HepG2 (cell line): ENCODE results near the gene CIDEA. TPM values are rescaled to one million over a fixed set of nuclear protein-coding genes. Genes with fewer than 3 reads are reported as not detected.
A peak's percentile ranks its signal among the peaks of the same experiment; 100 is the strongest.

ENCODE experiments used
- ATAC-seq: fragments of 200-7000 bp; cut with Tn5 transposase; 3 replicates; pipeline ENCODE4 v1.9.1; 2020; ENCODE audit warnings: mild to moderate bottlenecking, moderate library complexity
- BruUV-seq: library from RNA; stranded (reverse); fragments of 400-500 nt; replicated peaks from 2 replicates; lab custom pipeline; 2021; lab: Mats Ljungman, UMichigan
- CTCF ChIA-PET: fragments of 300-600 bp; formaldehyde crosslinking; extraction: SDS; loops from one replicate; lab custom pipeline; 2021; ENCODE audit warnings: low total read pairs, inconsistent platforms, low intra/inter-chr PET ratio; lab: Yijun Ruan, JAX
- POLR2A ChIA-PET: fragments of 350-600 bp; sonication (Branson Sonifier 250); formaldehyde crosslinking; loops from one replicate; lab custom pipeline; 2020; ENCODE audit warnings: antibody characterized with exemption, inconsistent platforms; lab: Yijun Ruan, JAX
- DNase-seq: peaks from one replicate; pipeline ENCODE4 v3.0.0-alpha.2; 2015; ENCODE audit warnings: low spot score
- FAIRE-seq: peaks from 3 replicates; lab custom pipeline; 2011; peaks lifted over from hg19 to GRCh38; lab: Jason Lieb, UNC
- H2AFZ ChIP-seq: one replicate; pipeline ENCODE4 v1.6.1; 2011; ENCODE audit warnings: low read length, inconsistent platforms
- H3K27ac ChIP-seq: fragments of 300-600 bp; 3 replicates; pipeline ENCODE4 v1.8.0; 2011; ENCODE audit warnings: mixed run types, mild to moderate bottlenecking, mixed read lengths, low read length, inconsistent platforms; ENCODE audit not compliant: insufficient read depth; ENCODE audit errors: extremely low read length
- H3K27me3 ChIP-seq, 2 experiments: fragments of 200-600 bp in 1 of 2; 2 replicates in 1 of 2; 3 replicates in 1 of 2; pipeline versions ENCODE4 v1.6.0 to v1.8.0; 2011; ENCODE audit warnings: low read length in 2 of 2, mild to moderate bottlenecking in 2 of 2, moderate library complexity in 2 of 2, inconsistent platforms in 1 of 2; ENCODE audit not compliant: insufficient read depth in 2 of 2, control insufficient read depth in 1 of 2
- H3K36me3 ChIP-seq, 2 experiments: fragments of 200-600 bp in 1 of 2; replicated peaks in 1 of 2; 2 replicates in 1 of 2; 3 replicates in 1 of 2; pipeline versions ENCODE4 v1.5.1 to v1.8.0; 2011; ENCODE audit warnings: low read length in 2 of 2, inconsistent platforms in 1 of 2; ENCODE audit not compliant: insufficient read depth in 2 of 2, control insufficient read depth in 1 of 2
- H3K4me1 ChIP-seq: 2 replicates; pipeline ENCODE4 v1.5.1; 2012; ENCODE audit warnings: low read length, inconsistent platforms; ENCODE audit not compliant: insufficient read depth
- H3K4me2 ChIP-seq: 2 replicates; pipeline ENCODE4 v1.6.0; 2011; ENCODE audit warnings: low read depth, low read length, inconsistent platforms
- H3K4me3 ChIP-seq, 3 experiments: fragments of 200-600 bp in 1 of 3; sonication (generic), shearing (Covaris generic) in 1 of 3; replicated peaks in 1 of 3; 2 replicates each; pipeline ENCODE4 v1.5.1; 2011 to 2016; ENCODE audit warnings: low read length in 3 of 3, inconsistent platforms in 2 of 3, low read depth in 2 of 3, mild to moderate bottlenecking in 2 of 3, control low read depth in 1 of 3, mixed read lengths in 1 of 3; ENCODE audit not compliant: insufficient read depth in 1 of 3
- H3K79me2 ChIP-seq: one replicate; pipeline ENCODE4 v1.6.1; 2011; ENCODE audit warnings: low read length, inconsistent platforms; ENCODE audit not compliant: insufficient read depth
- H3K9ac ChIP-seq: 2 replicates; pipeline ENCODE4 v1.6.0; 2011; ENCODE audit warnings: mild to moderate bottlenecking, low read depth, low read length, inconsistent platforms; ENCODE audit not compliant: insufficient read depth
- H3K9me3 ChIP-seq: 2 replicates; pipeline ENCODE4 v1.5.1; 2012; ENCODE audit warnings: mild to moderate bottlenecking, low read length
- H4K20me1 ChIP-seq: 2 replicates; pipeline ENCODE4 v1.6.0; 2011; ENCODE audit warnings: inconsistent platforms, mild to moderate bottlenecking, low read length, moderate library complexity; ENCODE audit not compliant: insufficient read depth
- ATF7 ChIP-seq, 2 experiments: fragments of 450-650 bp in 1 of 2; sonication (generic) in 1 of 2; formaldehyde crosslinking in 1 of 2; IDR thresholded peaks; 2 replicates each; pipeline versions ENCODE4 v1.4.0 to v1.6.1; 2016 to 2020; ENCODE audit warnings: antibody characterized with exemption in 1 of 2, mild to moderate bottlenecking in 1 of 2, missing genetic modification reagents in 1 of 2
- CBX5 ChIP-seq: sonication (generic); formaldehyde crosslinking; IDR thresholded peaks from 2 replicates; pipeline ENCODE4 v1.4.0; 2020; ENCODE audit warnings: missing genetic modification reagents, borderline replicate concordance
- CENPX ChIP-seq: sonication (generic); formaldehyde crosslinking; IDR thresholded peaks from 2 replicates; pipeline ENCODE4 v1.9.0; 2021; ENCODE audit warnings: mild to moderate bottlenecking, missing genetic modification reagents, moderate library complexity
- HDAC6 ChIP-seq: fragments of 200-600 bp; sonication (generic); IDR thresholded peaks from 2 replicates; pipeline ENCODE4 v1.7.0; 2017; ENCODE audit warnings: mild to moderate bottlenecking, antibody characterized with exemption, low read length, low read depth
- JUN ChIP-seq: sonication (generic); formaldehyde crosslinking; IDR thresholded peaks from 2 replicates; pipeline ENCODE4 v1.4.0; 2020; ENCODE audit warnings: mild to moderate bottlenecking, missing genetic modification reagents
- NFIB ChIP-seq: sonication (generic); formaldehyde crosslinking; IDR thresholded peaks from 2 replicates; pipeline ENCODE4 v1.9.0; 2021; ENCODE audit warnings: missing genetic modification reagents, mild to moderate bottlenecking, borderline replicate concordance
- NFKBIZ ChIP-seq: IDR thresholded peaks from 2 replicates; pipeline ENCODE4 v1.6.1; 2018; ENCODE audit warnings: missing genetic modification reagents, missing compliant biosample characterization
- NR3C1 ChIP-seq: sonication (generic); formaldehyde crosslinking; IDR thresholded peaks from 2 replicates; pipeline ENCODE4 v1.4.0; 2020; ENCODE audit warnings: missing genetic modification reagents
- PAF1 ChIP-seq: IDR thresholded peaks from 2 replicates; pipeline ENCODE4 v1.6.1; 2016; ENCODE audit warnings: missing genetic modification reagents, missing compliant biosample characterization
- REXO4 ChIP-seq: sonication (generic); formaldehyde crosslinking; IDR thresholded peaks from 2 replicates; pipeline ENCODE4 v1.8.0; 2022; ENCODE audit warnings: missing genetic modification reagents, mild to moderate bottlenecking, borderline replicate concordance
- SOX5 ChIP-seq: IDR thresholded peaks from 2 replicates; pipeline ENCODE4 v1.6.1; 2016; ENCODE audit warnings: borderline replicate concordance
- ZBTB38 ChIP-seq: sonication (generic); formaldehyde crosslinking; IDR thresholded peaks from 2 replicates; pipeline ENCODE4 v1.5.1; 2020; ENCODE audit warnings: mild to moderate bottlenecking, missing genetic modification reagents
- ZMYM4 ChIP-seq: sonication (generic); formaldehyde crosslinking; IDR thresholded peaks from 2 replicates; pipeline ENCODE4 v1.8.1; 2023; ENCODE audit warnings: mild to moderate bottlenecking, missing genetic modification reagents
- ZNF33A ChIP-seq: sonication (generic); formaldehyde crosslinking; IDR thresholded peaks from 2 replicates; pipeline ENCODE4 v1.5.1; 2020; ENCODE audit warnings: missing genetic modification reagents, mild to moderate bottlenecking, moderate library complexity, borderline replicate concordance
- ZSCAN20 ChIP-seq: sonication (generic); formaldehyde crosslinking; IDR thresholded peaks from 2 replicates; pipeline ENCODE4 v1.4.0; 2020; ENCODE audit warnings: missing genetic modification reagents, mild to moderate bottlenecking, borderline replicate concordance
- ZZZ3 ChIP-seq: sonication (generic); formaldehyde crosslinking; IDR thresholded peaks from 2 replicates; pipeline ENCODE4 v1.4.0; 2020; ENCODE audit warnings: missing genetic modification reagents, mild to moderate bottlenecking, borderline replicate concordance
- WGBS: methylation state at CpG from one replicate; pipeline ENCODE4 v1.1.6; 2017; ENCODE audit warnings: low lambda C conversion rate; 5-methylcytosine and 5-hydroxymethylcytosine counted together
- in situ Hi-C: cut with HindIII; loops from 2 replicates; pipeline ENCODE4 v1.10.0; 2017; ENCODE audit warnings: low pct_unique_long_range_greater_than_20kb; ENCODE audit not compliant: extremely low pct_ligation_motif_present
- intact Hi-C: fragments of 100-400 bp; cut with micrococcal nuclease; formaldehyde crosslinking; loops from one replicate; pipeline ENCODE4 v1.10.0; 2022; ENCODE audit not compliant: unreplicated experiment
- polyA plus RNA-seq, 8 experiments: library from polyadenylated mRNA; depleted of rRNA in 3 of 8; stranded (reverse) in 7 of 8; unstranded in 1 of 8; fragments of >200 nt; fragmentation: Illumina TruSeq in 4 of 8; extraction: Trizol in 4 of 8; gene quantifications; 2 replicates each; pipeline versions ENCODE4 v1.2.1 to v1.2.3, GENCODE V29; 2011 to 2016; ENCODE audit warnings: low read depth in 4 of 8, missing spikeins in 1 of 8, mixed read lengths in 1 of 8; ENCODE audit not compliant: insufficient read depth in 1 of 8
- total RNA-seq, 5 experiments: library from RNA; depleted of rRNA; stranded (reverse); fragments of >200 nt; fragmentation: Illumina TruSeq; extraction: Trizol; gene quantifications; 2 replicates each; pipeline ENCODE4 v1.2.3, GENCODE V29; 2016; ENCODE audit warnings: low read depth in 1 of 5

The CIDEA gene
- total and polyA plus RNA-seq, 2 of the 13 experiments (the other 11 are each of a cell fraction or from before 2014, with no cell fraction given), result not detected

GRCh38 chr18:12276736-12277554, 22.8 kb downstream of the CIDEA start:
- peaks cover 0 to 25% of the 10 kb centered on the region in 2 experiments; a peak in 3 of 5 replicates for H3K27me3 ChIP-seq
- ATAC-seq (no peak), FAIRE-seq (no peak), DNase-seq (no peak)
- TF ChIP-seq CENPX (CRISPR knock-in tag), result no peak
- TF ChIP-seq ATF7 (IDR thresholded peaks at IDR 0.05), result no peak
- TF ChIP-seq ATF7 (CRISPR knock-in tag; IDR thresholded peaks at IDR 0.05), result no peak
- no peak for TF ChIP-seq HDAC6
- TF ChIP-seq ZNF33A (CRISPR knock-in tag), result no peak
- no peak for TF ChIP-seq ZSCAN20
- TF ChIP-seq JUN, result no peak
- no peak for TF ChIP-seq ZZZ3
- no peak overlapping the region for H3K4me2 ChIP-seq
- peaks cover 31% of the 10 kb centered on the region for H3K4me1 ChIP-seq
- no peaks in the 10 kb centered on the region for H3K36me3 ChIP-seq
- H3K9me3 ChIP-seq, result no peaks in the 10 kb centered on the region
- in situ Hi-C loops (no loop called here), intact Hi-C loops (no loop called here)
- H4K20me1 ChIP-seq, result no peaks in the 10 kb centered on the region
- ChIA-PET CTCF (no interaction called here), POLR2A (no interaction called here)
- no peak overlapping the region for H3K9ac ChIP-seq
- H3K27ac ChIP-seq, result no peak overlapping the region
- WGBS, result 59% methylated on average over 16 of the region's 26 CpGs
- no peaks in the 10 kb centered on the region for H3K79me2 ChIP-seq
- no peak overlapping the region for H3K4me3 ChIP-seq
- no peak overlapping the region for H2AFZ ChIP-seq
- BruUV-seq, result no TSS peak

- H3K4me2 ChIP-seq, result peak overlapping the region; percentile 82
- H4K20me1 ChIP-seq, result no peaks in the 10 kb centered on the region
- peak overlapping the region; percentile 32 to 61 (median 53) for H3K4me3 ChIP-seq
- H2AFZ ChIP-seq, result no peak overlapping the region
- H3K79me2 ChIP-seq, result no peaks in the 10 kb centered on the region
- ATAC-seq (peak; percentile 50), DNase-seq (no peak), FAIRE-seq (peak; percentile 49)
- WGBS, result 26% methylated on average over 6 of the region's 7 CpGs
- peaks cover 0 to 21% of the 10 kb centered on the region in 2 experiments; a peak in 3 of 5 replicates for H3K27me3 ChIP-seq
- H3K36me3 ChIP-seq, result no peaks in the 10 kb centered on the region
- H3K27ac ChIP-seq, result no peak overlapping the region
- intact Hi-C loops (no loop called here), in situ Hi-C loops (no loop called here)
- BruUV-seq, result no TSS peak
- peaks cover 41% of the 10 kb centered on the region for H3K4me1 ChIP-seq
- H3K9me3 ChIP-seq, result no peaks in the 10 kb centered on the region
- POLR2A ChIA-PET, result interaction anchor here (1.3 to 2.2 kb wide), 3 partner anchors 10 to 605 kb away, joined by 3 to 12 read pairs (median 7); partner anchors contain the start of genes PTPN2 and TUBB6
- CTCF ChIA-PET, result no interaction called here
- peak overlapping the region; percentile 50 for H3K9ac ChIP-seq
- TF ChIP-seq PAF1 (CRISPR knock-in tag) (no peak), NFKBIZ (CRISPR knock-in tag) (no peak), CBX5 (CRISPR knock-in tag) (peak; percentile 33; the same call in 1 of the 2 replicates), ZMYM4 (CRISPR knock-in tag) (peak; percentile 30; the same call in 1 of the 2 replicates), ZBTB38 (CRISPR knock-in tag) (0 out of 2 replicates have a peak, but pooled peaks have one; percentile 42), SOX5 (CRISPR knock-in tag) (no peak), NFIB (CRISPR knock-in tag) (no peak), REXO4 (no peak), NR3C1 (no peak)
Measured at GRCh38 chr18:12278215-12278671, 24.1 kb downstream of the CIDEA start.
